Measurements from ENCODE around the gene CDK5RAP1.
"Not testable (repeated sequence)": the region's sequence is repeated elsewhere in the genome, so short reads cannot be mapped to it uniquely, and the experiment has no call there.

CDK5RAP1 gene, protein sequence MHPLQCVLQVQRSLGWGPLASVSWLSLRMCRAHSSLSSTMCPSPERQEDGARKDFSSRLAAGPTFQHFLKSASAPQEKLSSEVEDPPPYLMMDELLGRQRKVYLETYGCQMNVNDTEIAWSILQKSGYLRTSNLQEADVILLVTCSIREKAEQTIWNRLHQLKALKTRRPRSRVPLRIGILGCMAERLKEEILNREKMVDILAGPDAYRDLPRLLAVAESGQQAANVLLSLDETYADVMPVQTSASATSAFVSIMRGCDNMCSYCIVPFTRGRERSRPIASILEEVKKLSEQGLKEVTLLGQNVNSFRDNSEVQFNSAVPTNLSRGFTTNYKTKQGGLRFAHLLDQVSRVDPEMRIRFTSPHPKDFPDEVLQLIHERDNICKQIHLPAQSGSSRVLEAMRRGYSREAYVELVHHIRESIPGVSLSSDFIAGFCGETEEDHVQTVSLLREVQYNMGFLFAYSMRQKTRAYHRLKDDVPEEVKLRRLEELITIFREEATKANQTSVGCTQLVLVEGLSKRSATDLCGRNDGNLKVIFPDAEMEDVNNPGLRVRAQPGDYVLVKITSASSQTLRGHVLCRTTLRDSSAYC

DNA sequence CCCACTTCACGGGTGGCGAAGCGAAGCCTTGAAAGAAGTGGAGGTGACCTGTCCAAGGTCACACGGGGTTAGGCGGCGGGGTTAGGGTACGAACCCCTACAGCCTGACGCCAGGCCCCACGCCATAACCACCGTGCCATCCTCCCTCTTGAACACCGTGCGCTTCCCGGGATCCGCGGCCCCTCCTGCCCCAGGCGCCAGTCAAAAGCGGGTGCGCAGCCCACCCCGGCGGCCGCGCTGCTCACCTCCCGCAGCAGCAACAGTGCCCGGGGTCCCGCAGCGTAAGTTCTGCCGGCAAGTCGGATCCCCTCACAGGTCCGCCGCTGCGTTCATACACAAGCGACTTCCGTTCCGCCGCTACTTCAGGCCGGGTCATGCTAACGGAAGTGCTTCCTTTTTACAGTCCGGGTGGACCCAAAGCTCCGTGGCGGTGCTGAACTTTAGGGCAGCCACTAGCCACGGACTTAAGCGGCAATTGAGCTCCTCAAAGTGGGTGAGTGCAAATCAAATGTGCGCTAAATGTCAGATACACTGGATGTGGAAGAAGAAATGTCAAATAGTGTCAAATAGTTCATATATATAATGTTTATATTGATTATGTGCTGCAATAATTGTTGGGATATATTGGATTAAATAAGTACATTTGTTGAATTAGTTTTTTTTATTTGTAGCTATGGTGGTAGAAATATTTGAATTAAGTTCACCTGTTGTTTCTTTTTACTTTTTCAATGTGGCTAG is at the start of gene CDK5RAP1:
Gene CDK5RAP1, minus strand, starts transcription at position 336 of the 737 bp plus-strand sequence. CDS start 4,455 bp downstream, outside the sequence.
- no peak for FAIRE-seq

DNA sequence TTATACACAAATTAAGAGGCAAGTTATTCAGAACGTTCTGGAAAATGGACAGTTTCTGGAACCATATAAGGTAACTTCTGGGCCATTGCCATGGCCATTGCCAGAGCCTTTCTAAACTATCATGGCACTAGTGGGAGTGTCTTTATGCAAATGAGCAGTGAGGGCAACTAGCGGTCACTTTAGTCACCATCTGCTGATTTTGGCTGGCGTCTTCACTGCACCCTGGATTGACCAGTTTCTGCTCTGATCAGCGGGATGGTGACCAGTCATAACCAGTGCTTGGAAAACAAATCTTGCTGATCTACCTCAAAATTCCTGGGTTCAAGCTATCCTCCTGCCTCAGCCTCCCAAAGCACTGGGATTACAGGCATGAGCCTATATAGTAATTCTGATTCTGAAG is 49.5 kb upstream of the CDK5RAP1 start:
- no peak for FAIRE-seq

DNA sequence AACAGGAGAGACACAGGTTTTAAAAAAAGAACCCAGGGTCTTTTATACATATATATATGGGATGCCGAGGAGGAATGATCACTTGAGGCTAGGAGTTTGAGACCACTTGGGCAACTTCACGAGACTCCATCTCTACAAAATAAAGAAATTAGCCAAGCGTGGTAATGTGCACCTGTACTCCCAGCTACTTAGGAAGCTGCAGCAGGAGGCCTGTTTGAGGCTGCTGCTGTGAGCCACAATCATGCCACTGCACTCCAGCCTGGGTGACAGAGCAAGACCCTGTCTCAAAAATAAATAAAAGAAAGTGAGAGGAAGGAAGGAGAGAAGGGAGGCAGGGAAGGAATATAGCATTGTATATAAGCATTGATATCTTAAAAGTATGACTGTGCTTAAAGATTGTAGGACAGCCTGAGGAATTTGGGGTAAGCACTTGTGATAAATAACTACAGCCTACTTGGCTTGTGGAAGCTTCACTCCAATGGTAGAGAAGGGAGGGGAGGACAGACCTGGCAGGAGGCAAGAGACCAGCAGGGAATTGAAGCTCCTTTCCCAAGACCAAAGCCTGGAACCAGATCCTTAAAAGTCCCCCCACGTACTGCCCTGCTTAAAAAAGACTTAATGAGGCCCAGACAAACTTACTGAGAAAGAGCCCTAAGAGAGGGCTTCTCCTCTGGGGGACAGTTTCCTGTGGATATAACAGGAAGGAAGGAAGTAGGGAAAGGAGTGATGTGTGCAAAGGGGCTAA is 44.7 kb upstream of the CDK5RAP1 start:
- FAIRE-seq, result no peak

DNA sequence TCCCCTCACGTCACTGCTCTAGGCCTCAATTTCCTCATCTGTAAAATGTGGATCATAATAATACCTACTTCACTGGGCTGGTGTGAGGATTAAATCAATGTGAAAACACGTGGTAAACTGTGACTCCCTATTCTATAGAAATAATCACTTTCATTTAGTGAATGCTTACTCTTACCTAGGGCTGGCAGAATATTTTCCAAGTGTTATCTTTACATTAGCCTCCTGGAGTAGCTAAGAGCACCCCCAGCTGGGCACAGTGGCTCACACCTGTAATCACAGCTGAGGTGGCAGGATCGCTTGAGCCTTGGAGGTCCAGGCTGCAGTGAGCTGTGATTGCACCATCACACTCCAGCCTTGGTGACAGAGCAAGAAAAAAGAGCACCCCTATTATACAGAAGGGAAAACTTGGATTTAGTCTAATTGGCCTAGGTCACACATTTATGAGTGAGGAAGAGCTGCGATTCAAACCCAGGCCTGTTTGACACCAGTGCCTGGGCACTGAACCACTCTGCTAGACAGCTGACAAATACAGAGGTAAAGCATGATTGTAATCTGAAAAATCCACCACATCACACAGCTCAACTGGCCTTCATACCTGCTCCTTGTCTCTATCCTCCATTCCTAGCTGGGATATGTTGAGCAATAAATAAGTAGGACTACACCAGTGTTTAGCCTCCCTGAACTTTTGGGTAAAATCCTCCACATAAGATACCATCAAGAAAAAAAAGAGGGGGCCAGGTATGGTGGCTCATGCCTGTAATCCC is 43.7 kb upstream of the CDK5RAP1 start:
- FAIRE-seq, result no peak

DNA sequence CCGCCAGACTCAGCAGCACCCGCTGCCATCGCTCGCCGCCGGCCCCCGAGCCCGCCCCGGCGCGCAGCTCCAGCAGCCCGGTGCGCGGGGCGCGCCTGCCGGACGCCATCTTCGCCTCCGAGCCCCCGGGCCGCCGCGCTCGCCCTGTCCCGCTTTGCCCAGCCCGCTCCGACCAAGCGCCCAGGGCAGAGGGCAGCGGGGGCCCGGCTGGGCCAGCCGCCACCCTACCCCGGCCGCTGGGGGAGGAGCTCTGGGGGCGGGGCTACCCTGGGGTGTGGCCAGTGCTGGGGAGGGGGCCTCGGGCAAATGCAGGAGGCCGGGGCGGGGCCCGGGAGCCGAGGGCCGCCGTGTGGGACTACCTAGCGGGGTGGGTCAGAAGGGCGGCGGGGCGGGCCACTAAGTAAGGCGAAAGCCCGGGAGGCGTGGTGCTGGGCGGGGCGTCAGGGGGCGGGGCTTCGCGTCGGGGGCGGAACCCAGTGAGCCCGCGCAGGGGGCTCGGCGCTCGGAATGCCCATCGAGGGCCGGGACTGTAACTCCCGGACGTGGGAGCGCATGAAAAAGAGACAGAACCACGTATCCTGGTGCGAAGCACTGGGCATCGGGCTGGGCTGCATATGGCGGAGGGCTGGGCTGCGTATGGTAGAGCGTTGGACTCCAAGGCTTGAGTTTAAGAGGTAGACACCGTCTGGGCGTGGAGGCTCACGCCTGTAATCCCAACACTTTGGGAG is 42.4 kb upstream of the CDK5RAP1 start, which contains the start of gene SNTA1:
Gene SNTA1, minus strand, starts transcription at position 252 of the 728 bp plus-strand sequence. Its CDS starts 143 bp downstream, at position 109.
- no peak for FAIRE-seq

DNA sequence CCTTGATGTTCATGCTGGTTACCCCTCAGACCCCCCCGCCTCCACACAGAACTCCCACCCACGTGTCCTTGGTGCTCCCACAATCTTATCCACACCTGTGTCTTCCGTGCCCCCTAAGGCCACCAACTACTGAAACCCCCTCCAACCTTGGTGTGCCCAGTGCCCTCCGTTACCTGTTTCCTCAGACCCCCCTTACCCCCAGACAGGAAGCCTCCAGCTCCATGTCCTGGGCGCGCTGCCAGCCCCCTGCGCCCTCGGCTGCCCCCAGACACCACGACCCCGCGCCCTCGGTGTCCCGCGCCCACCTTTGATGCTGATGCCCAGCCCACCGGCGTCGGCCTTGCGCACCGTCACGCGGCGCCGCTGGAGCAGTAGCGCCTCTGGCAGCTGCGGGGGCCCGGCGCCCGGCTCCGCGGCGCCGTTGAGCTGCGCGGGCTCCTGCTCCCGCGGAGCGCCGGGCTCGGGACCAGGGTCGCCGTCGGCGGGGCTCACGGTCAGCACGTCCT is 41.7 kb upstream of the CDK5RAP1 start:
- no peak for FAIRE-seq

DNA sequence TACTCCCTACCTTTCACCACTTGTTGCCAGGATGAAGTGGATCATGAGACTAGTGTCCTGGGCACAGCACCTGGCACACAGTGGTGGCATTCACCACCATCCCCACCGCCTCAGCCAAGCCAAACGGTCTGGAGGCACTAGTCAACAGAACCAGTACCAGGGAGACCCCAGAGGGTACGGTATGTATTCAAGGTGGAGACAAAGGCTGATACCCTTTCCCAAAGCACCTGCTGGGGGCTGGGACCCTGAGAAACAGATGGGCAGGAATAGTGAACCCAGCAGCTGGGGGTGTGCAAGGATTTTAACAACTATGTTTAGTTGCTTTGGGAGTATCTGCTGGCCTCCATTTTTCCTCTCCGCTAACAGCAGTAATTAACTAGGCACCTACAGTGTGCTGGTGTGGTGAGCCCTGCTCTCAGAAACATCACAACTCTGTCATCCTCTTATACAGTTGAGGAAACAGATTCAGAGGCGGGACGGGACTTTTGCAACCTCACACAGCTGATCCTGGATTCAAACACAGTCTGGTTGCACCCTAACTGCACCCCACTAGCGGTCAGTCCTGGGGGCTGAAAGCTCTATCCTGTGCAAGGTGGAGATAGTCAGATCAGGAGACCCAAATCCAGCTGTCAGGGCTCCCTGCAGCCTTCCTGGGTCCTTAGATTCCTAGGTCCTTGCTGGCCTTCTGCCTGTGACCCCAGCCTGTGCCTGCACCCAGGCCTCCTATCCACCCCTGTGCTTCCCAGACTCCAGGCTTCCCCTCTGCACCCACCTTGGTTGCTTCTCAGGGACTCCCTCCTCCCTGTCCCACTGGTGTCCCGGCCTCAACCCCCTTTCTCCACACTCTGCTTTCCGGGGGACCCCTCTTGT is 41.1 kb upstream of the CDK5RAP1 start:
- no peak for FAIRE-seq

DNA sequence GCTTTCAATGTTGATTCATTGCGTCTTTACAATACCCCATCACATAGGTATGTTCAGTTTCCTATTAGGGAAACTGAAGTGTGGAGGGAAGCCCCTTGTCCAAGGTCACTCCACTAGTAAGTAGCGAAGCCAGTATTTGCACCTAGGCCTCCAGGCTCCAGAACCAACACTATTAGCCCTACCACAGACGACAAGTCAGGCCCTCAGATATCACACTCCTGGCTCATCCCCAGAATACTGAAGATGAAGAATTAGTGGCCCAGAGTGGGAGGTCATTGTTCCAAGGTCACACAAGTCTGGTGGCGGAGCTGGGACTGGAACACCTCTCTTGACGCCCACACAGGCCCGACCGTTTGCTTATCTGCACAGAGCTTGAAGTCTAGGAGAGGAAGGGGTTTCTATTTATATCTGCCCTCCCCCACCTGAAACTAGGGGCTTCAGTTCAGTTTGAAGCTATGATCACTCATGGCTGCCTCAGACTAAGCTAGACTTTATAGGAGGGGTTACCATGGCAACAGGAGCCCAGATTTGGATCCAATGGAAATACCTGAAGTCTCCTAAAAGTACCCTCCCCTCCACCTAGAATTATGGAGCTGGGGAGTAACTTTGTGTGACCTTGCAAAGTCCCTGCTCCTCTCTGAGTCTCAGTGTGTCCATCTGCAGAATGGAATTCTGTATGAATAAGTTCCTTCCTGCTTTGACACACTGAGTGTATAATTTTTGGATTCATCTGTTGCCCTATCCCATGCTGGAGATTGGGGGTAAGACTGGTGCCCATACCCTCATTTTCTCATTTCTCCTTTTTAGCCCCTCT is 40.0 kb upstream of the CDK5RAP1 start:
- FAIRE-seq, result no peak

DNA sequence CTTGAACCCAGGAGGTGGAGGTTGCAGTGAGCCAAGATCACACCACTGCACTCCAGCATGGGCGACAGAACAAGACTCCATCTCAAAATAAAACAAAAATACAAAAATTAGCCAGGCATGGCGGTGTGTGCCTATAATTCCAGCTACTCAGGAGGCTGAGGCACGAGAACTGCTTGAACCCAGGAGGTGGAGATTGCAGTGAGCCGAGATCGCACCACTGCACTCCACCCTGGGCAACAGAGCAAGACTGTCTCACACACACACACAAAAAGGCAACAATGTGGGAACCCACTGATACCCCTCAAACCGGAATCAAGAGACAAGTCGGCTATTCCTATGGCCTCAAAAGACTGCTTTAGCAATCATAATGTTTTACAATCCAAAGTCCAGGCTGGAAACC is 39.2 kb upstream of the CDK5RAP1 start:
- not testable (repeated sequence) for FAIRE-seq

DNA sequence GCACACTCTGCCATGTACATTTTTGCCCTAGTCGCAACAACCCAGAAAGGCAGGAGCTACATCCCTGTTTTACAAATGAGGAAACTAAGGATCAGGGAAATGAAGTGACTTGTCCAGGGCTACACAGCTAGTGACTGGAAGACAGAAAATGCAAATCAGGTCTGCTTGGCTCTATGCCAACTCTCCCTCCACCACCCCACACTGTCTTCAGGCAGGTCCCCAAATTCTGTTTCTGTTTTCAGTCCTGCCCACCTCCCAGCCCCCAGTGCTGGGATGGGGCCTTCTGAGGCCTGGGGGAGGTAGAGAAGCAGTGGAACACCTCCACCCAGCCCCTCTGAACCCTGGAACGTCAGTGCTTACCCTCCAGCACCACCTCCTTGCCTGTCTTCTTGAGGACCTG is 37.2 kb upstream of the CDK5RAP1 start:
- FAIRE-seq, result no peak

DNA sequence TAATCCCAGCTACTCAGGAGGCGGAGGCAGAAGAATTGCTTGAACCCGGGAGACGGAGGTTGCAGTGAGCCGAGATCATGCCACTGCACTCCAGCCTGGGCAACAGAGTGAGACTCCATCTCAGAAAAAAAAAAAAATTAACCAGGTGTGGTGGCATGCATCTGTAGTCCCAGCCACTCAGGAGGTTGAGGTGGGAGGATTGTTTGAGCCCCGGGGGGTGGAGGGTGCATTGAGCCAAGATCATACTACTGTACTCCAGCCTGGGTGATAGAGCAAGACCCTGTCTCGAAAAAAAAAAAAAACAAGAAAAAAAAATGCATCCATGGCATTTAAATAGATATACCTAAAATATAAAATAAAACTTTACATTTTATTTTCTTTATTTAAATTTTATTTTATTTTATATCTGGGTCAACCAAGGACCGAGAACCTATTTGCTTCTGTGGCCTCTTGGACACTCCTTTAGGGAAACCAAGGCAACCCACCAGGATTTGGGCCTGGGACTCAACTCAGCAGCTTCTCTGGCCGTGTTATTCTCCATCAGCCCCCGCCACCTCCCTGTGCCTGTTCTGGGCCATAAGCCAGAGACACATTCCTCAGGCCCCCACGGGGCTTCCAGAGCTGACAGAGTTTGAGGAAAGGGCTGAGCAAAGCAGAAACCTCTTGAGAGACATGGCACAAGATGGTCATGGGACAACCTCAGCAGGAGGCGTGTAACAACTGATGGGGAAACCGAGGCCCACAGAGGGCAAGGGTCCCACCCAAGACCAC is 36.0 kb upstream of the CDK5RAP1 start:
- no peak for FAIRE-seq

DNA sequence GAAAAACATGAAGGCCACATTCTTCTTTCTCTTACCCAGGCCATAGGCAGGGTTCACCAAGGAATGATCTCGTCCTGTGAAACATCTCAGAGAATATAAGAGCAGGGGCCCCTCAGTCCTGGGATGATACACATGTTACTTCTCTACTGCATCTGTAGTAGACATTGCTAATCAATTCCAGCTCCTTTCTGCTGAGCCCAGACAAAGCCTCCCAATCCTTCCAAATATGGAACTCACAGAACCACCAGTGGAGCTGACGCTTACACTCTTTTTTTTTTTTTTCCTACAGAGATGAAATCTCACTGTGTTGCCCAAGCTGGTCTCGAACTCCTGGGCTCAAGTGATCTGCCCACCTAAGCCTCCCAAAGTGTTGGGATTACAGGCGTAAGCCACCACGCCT is 33.1 kb upstream of the CDK5RAP1 start:
- no peak for FAIRE-seq

DNA sequence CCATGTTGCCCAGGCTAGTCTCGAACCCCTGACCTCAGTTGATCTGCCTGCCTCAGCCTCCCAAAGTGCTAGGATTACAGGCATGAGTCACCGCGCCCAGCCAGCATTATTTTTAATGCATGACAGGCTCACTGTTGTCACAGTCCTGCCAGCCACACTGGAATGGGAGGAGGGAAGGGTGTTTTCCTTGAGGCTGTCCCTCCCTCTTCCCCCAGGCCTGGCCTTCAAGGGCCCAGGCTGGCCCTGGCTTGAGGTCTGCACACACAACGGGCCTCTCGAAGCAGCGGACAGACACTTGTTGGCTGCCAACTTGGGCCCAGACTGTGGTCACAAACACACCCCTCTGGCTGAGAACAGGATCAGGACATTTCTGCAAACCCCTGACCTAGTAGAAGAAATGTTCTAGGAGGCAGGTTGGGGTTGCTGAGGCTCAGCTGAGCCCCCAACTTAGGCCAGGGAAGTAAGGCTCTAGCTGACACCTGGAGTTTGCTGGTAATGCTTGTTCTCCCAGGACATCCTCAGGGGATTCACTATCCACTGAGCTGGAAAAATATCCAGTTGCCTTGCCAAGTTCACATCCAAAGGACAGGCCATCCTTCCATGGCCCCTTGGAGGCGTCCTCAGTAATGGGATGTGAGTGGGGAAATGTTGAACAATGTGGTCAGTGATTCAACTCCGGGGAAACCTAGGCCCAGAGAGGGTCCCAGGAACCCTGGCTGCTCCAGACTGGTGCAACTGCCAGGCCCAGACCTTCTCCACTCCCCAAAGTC is 32.3 kb upstream of the CDK5RAP1 start:
- FAIRE-seq, result no peak

DNA sequence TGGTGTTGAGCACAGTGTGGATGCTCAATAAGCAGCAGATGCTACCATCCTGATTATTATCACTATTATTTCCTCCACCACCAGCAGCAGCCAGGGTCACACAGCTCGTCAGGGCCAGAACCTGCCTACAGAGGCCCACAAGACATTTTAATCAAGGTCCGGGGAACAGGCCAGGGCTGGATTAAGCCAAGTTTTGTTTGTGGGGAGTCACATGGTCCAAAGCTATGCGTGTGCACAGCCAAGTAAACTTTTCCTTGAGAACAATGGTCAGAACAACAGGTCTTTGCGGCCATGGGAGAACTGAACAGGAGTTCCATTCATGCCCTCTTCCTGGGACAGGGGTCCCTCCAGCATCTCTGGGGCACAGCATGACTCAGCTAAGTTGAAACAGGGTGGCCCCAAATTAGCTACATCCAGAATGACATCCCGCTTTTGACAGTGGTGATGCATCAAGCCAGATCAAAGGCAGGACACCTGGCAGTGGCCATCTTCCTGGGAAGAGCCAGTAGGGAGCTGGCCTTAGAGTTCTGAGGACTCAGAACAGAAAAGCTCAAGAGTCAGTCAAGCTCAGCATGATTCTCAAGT is 30.6 kb upstream of the CDK5RAP1 start:
- FAIRE-seq, result no peak

DNA sequence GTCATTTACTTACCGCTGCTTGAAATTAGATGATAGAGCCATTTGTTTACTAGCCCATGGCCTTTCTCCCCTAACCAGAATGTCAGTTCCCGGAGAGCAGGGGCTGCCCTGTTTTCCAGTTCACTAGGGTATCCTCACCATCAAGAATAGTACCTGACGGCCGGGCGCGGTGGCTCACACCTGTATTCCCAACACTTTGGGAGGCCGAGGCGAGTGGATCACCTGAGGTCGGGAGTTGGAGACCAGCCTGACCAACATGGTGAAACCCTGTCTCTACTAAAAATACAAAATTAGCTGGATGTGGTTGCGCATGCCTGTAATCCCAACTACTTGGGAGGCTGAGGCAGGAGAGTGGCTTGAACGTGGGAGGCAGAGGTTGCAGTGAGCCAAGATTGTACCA is 22.6 kb upstream of the CDK5RAP1 start:
- not testable (repeated sequence) for FAIRE-seq

DNA sequence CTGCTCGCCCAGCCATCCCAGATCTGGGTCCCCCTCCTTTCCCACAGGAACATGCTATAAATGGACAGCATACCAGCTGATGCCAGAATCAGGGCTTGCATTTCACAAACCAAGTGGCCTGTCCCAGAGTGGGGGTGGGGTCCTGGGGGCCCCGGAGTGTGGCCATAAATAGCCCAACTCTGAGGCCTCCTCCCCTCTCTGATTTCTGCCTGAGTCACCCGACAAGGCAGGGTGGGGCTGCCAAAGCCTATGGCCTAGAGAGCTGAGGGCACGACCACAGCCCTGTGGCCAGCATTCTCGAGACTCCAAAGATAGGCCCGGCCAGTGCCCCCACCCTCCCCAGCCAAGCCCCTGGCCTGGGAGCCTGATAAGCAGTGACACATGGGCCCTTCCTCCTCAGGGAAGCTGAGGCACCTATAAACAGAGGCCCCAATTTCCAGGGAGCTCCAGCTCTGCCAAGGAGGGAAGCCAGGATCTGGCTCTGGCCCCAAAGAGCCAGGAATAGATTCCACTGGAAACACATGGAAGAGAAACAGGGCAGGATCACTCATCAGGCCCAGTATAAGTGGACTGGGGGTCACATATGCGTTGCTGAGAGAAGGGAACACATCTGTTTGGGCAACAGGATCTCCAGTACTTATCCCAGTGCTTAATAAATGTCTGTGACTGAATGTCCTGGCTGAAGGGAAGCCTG is 22.0 kb upstream of the CDK5RAP1 start:
- FAIRE-seq, result no peak

Measured in islet of Langerhans (tissue), 1 donor.